ENCODE measurements around the gene DUSP6. TPM values are rescaled to one million over a fixed set of nuclear protein-coding genes. Genes with fewer than 3 reads are reported as not detected.

The DUSP6 gene
- total and polyA plus RNA-seq, 2 of the 13 experiments (the other 11 are each of a cell fraction or from before 2014, with no cell fraction given), result 40.9 to 161 TPM

DNA sequence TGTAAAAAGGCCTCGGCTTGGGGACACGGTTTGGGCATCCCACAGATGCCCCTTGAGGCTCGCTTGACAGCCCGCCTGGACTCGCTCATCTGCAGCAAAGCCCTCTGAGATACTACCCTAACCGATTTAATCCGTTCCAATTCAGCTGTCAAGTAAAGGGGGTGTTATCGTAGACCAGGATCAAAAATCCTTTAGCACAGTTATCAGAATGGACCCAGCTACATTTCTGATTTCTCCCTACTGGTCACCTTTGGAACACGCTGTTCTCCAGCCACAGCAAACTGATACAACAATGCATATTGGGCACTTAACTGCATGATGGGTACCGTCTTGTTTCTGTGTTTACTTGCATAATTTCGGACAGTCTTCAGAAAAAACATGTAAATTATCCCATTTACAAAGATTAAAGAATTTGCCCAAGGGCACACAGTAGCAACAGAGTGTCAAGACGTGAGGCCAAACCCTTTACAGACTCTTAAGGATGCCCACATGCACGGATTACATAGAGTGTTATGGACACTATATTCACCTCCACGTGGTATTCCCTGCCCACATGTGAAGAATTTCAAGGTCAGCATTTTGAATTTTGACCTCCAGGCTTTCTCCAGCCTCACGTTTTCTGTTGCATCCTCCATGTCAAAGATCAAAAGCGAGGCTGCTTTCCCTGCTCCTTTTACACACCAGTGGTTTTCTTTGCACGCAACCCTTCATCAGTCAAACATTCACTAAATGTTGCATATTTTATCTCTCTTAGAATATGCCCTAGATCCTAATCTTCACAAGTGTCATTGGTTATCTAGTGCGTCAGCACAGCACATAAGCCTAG lies 3.2 kb upstream of the DUSP6 start (continued):
- TF ChIP-seq, protein P1, sequence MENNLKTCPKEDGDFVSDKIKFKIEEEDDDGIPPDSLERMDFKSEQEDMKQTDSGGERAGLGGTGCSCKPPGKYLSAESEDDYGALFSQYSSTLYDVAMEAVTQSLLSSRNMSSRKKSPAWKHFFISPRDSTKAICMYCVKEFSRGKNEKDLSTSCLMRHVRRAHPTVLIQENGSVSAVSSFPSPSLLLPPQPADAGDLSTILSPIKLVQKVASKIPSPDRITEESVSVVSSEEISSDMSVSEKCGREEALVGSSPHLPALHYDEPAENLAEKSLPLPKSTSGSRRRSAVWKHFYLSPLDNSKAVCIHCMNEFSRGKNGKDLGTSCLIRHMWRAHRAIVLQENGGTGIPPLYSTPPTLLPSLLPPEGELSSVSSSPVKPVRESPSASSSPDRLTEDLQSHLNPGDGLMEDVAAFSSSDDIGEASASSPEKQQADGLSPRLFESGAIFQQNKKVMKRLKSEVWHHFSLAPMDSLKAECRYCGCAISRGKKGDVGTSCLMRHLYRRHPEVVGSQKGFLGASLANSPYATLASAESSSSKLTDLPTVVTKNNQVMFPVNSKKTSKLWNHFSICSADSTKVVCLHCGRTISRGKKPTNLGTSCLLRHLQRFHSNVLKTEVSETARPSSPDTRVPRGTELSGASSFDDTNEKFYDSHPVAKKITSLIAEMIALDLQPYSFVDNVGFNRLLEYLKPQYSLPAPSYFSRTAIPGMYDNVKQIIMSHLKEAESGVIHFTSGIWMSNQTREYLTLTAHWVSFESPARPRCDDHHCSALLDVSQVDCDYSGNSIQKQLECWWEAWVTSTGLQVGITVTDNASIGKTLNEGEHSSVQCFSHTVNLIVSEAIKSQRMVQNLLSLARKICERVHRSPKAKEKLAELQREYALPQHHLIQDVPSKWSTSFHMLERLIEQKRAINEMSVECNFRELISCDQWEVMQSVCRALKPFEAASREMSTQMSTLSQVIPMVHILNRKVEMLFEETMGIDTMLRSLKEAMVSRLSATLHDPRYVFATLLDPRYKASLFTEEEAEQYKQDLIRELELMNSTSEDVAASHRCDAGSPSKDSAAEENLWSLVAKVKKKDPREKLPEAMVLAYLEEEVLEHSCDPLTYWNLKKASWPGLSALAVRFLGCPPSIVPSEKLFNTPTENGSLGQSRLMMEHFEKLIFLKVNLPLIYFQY (CRISPR knock-in tag; IDR thresholded peaks at IDR 0.05; ENCODE audit: borderline replicate concordance), result peak; percentile 31; the same call in 1 of the 2 replicates
- TF ChIP-seq, protein P2, sequence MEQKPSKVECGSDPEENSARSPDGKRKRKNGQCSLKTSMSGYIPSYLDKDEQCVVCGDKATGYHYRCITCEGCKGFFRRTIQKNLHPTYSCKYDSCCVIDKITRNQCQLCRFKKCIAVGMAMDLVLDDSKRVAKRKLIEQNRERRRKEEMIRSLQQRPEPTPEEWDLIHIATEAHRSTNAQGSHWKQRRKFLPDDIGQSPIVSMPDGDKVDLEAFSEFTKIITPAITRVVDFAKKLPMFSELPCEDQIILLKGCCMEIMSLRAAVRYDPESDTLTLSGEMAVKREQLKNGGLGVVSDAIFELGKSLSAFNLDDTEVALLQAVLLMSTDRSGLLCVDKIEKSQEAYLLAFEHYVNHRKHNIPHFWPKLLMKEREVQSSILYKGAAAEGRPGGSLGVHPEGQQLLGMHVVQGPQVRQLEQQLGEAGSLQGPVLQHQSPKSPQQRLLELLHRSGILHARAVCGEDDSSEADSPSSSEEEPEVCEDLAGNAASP (CRISPR knock-in tag; IDR thresholded peaks at IDR 0.05; ENCODE audit: borderline replicate concordance), result peak; percentile 27; the same call in 1 of the 2 replicates
- TF ChIP-seq, protein P3, sequence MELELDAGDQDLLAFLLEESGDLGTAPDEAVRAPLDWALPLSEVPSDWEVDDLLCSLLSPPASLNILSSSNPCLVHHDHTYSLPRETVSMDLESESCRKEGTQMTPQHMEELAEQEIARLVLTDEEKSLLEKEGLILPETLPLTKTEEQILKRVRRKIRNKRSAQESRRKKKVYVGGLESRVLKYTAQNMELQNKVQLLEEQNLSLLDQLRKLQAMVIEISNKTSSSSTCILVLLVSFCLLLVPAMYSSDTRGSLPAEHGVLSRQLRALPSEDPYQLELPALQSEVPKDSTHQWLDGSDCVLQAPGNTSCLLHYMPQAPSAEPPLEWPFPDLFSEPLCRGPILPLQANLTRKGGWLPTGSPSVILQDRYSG (CRISPR knock-in tag; IDR thresholded peaks at IDR 0.05), result no peak
- peak; percentile 51 for TF ChIP-seq FOXK1 (CRISPR knock-in tag; IDR thresholded peaks at IDR 0.05; ENCODE audit: borderline replicate concordance, low read depth)
- TF ChIP-seq NR3C1 (CRISPR knock-in tag; IDR thresholded peaks at IDR 0.05), result no peak
- no peak for TF ChIP-seq SMAD9 (CRISPR knock-in tag; IDR thresholded peaks at IDR 0.05)
- TF ChIP-seq, protein P4, sequence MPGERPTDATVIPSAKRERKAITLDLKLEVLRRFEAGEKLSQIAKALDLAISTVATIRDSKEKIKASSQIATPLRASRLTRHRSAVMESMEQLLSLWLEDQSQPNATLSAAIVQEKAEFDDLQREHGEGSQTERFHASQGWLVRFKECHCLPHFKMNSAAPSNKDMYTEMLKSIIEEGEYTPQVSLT (CRISPR knock-in tag; IDR thresholded peaks at IDR 0.05; ENCODE audit: borderline replicate concordance, low read depth), result no peak
- TF ChIP-seq BCL6 (CRISPR knock-in tag; IDR thresholded peaks at IDR 0.05), result peak; percentile 66; the same call in 1 of the 2 replicates
- TF ChIP-seq RBM22 (optimal IDR thresholded peaks at IDR 0.05; ENCODE audit: low read length), result peak; percentile 17
- TF ChIP-seq RXRB (CRISPR knock-in tag; IDR thresholded peaks at IDR 0.05; ENCODE audit: borderline replicate concordance), result peak; percentile 70
- 0 out of 2 replicates have a peak, but pooled peaks have one; percentile 43 for TF ChIP-seq AKAP8 (CRISPR knock-in tag; IDR thresholded peaks at IDR 0.05)
- no peak for TF ChIP-seq NRL (CRISPR knock-in tag; IDR thresholded peaks at IDR 0.05; ENCODE audit: borderline replicate concordance)
- peak; percentile 61 for TF ChIP-seq MED8 (CRISPR knock-in tag; IDR thresholded peaks at IDR 0.05; ENCODE audit: insufficient replicate concordance)
- TF ChIP-seq NCOA2 (CRISPR knock-in tag; IDR thresholded peaks at IDR 0.05), result peak; percentile 84
- TF ChIP-seq, protein P5, sequence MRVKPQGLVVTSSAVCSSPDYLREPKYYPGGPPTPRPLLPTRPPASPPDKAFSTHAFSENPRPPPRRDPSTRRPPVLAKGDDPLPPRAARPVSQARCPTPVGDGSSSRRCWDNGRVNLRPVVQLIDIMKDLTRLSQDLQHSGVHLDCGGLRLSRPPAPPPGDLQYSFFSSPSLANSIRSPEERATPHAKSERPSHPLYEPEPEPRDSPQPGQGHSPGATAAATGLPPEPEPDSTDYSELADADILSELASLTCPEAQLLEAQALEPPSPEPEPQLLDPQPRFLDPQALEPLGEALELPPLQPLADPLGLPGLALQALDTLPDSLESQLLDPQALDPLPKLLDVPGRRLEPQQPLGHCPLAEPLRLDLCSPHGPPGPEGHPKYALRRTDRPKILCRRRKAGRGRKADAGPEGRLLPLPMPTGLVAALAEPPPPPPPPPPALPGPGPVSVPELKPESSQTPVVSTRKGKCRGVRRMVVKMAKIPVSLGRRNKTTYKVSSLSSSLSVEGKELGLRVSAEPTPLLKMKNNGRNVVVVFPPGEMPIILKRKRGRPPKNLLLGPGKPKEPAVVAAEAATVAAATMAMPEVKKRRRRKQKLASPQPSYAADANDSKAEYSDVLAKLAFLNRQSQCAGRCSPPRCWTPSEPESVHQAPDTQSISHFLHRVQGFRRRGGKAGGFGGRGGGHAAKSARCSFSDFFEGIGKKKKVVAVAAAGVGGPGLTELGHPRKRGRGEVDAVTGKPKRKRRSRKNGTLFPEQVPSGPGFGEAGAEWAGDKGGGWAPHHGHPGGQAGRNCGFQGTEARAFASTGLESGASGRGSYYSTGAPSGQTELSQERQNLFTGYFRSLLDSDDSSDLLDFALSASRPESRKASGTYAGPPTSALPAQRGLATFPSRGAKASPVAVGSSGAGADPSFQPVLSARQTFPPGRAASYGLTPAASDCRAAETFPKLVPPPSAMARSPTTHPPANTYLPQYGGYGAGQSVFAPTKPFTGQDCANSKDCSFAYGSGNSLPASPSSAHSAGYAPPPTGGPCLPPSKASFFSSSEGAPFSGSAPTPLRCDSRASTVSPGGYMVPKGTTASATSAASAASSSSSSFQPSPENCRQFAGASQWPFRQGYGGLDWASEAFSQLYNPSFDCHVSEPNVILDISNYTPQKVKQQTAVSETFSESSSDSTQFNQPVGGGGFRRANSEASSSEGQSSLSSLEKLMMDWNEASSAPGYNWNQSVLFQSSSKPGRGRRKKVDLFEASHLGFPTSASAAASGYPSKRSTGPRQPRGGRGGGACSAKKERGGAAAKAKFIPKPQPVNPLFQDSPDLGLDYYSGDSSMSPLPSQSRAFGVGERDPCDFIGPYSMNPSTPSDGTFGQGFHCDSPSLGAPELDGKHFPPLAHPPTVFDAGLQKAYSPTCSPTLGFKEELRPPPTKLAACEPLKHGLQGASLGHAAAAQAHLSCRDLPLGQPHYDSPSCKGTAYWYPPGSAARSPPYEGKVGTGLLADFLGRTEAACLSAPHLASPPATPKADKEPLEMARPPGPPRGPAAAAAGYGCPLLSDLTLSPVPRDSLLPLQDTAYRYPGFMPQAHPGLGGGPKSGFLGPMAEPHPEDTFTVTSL (CRISPR knock-in tag; IDR thresholded peaks at IDR 0.05; ENCODE audit: borderline replicate concordance), result peak; percentile 59; the same call in 1 of the 2 replicates
